WTC11 (cell line): ENCODE data around the gene ZNF608. TPM values are rescaled to one million over a fixed set of nuclear protein-coding genes. Genes with fewer than 3 reads are reported as not detected.

Experiments used
- ATAC-seq: fragments of 200-7000 bp; cut with Tn5 transposase; 2 replicates; pipeline ENCODE4 v1.10.0; 2021; ENCODE audit warnings: mild to moderate bottlenecking, moderate library complexity
- CTCF ChIA-PET: fragments of 300-600 bp; sonication (Branson Sonifier 250); formaldehyde crosslinking; loops from one replicate; lab custom pipeline; 2021; ENCODE audit warnings: antibody characterized with exemption; lab: Charles Lee
- POLR2A ChIA-PET: fragments of 350-600 bp; sonication (Branson Sonifier 250); formaldehyde crosslinking; loops from one replicate; lab custom pipeline; 2021; ENCODE audit warnings: antibody characterized with exemption; lab: Charles Lee
- DNase-seq: peaks from one replicate; pipeline ENCODE4 v3.0.0; 2021; ENCODE audit warnings: low spot score
- H3K27ac Mint-ChIP-seq: 2 replicates; pipeline ENCODE4 v1.8.0; 2021; ENCODE audit warnings: mixed read lengths
- H3K27me3 Mint-ChIP-seq: 2 replicates; pipeline ENCODE4 v1.8.0; 2021; ENCODE audit warnings: low read depth, mild to moderate bottlenecking, moderate library complexity, mixed read lengths
- H3K36me3 Mint-ChIP-seq: 2 replicates; pipeline ENCODE4 v1.8.0; 2021; ENCODE audit warnings: mixed read lengths
- H3K4me1 Mint-ChIP-seq: 2 replicates; pipeline ENCODE4 v1.8.0; 2022; ENCODE audit warnings: mixed read lengths
- H3K4me3 Mint-ChIP-seq: 2 replicates; pipeline ENCODE4 v1.8.0; 2021; ENCODE audit warnings: mild to moderate bottlenecking, moderate library complexity, mixed read lengths
- H3K9me3 Mint-ChIP-seq: 2 replicates; pipeline ENCODE4 v1.8.0; 2021; ENCODE audit warnings: mixed read lengths
- AR ChIP-seq: fragments of 250-450 bp; sonication (Bioruptor Pico); IDR thresholded peaks from 2 replicates; pipeline ENCODE4 v1.9.0; 2021; ENCODE audit warnings: mild to moderate bottlenecking
- ARID4B ChIP-seq: sonication (generic); formaldehyde crosslinking; IDR thresholded peaks from 2 replicates; pipeline ENCODE4 v1.8.0; 2023; ENCODE audit warnings: missing genetic modification reagents, mild to moderate bottlenecking, borderline replicate concordance
- CREB1 ChIP-seq: sonication (generic); formaldehyde crosslinking; IDR thresholded peaks from 2 replicates; pipeline ENCODE4 v1.8.0; 2023; ENCODE audit warnings: mild to moderate bottlenecking, missing genetic modification reagents
- CREM ChIP-seq: sonication (generic); formaldehyde crosslinking; IDR thresholded peaks from 2 replicates; pipeline ENCODE4 v1.8.1; 2022; ENCODE audit warnings: mild to moderate bottlenecking, missing genetic modification reagents, moderate library complexity
- EMX1 ChIP-seq: fragments of 250-450 bp; sonication (Bioruptor Pico); IDR thresholded peaks from 2 replicates; pipeline ENCODE4 v1.8.0; 2021; ENCODE audit warnings: mild to moderate bottlenecking
- FOXJ3 ChIP-seq: sonication (generic); formaldehyde crosslinking; IDR thresholded peaks from 2 replicates; pipeline ENCODE4 v1.9.0; 2021; ENCODE audit warnings: missing genetic modification reagents, mild to moderate bottlenecking, borderline replicate concordance
- FOXP4 ChIP-seq: sonication (generic); formaldehyde crosslinking; IDR thresholded peaks from 2 replicates; pipeline ENCODE4 v1.8.0; 2022; ENCODE audit warnings: mild to moderate bottlenecking, missing genetic modification reagents
- HMGXB4 ChIP-seq: sonication (generic); formaldehyde crosslinking; IDR thresholded peaks from 2 replicates; pipeline ENCODE4 v1.8.1; 2023; ENCODE audit warnings: mild to moderate bottlenecking, moderate library complexity, missing genetic modification reagents
- IRF1 ChIP-seq: sonication (generic); formaldehyde crosslinking; IDR thresholded peaks from 2 replicates; pipeline ENCODE4 v1.8.0; 2023; ENCODE audit warnings: missing genetic modification reagents
- JAZF1 ChIP-seq: fragments of 250-450 bp; sonication (Bioruptor Pico); IDR thresholded peaks from 2 replicates; pipeline ENCODE4 v1.9.0; 2021; ENCODE audit warnings: moderate library complexity, mild to moderate bottlenecking, inconsistent platforms
- KAT7 ChIP-seq: sonication (generic); formaldehyde crosslinking; IDR thresholded peaks from 2 replicates; pipeline ENCODE4 v1.8.1; 2023; ENCODE audit warnings: missing genetic modification reagents, mild to moderate bottlenecking, borderline replicate concordance
- MAX ChIP-seq: sonication (generic); formaldehyde crosslinking; IDR thresholded peaks from 2 replicates; pipeline ENCODE4 v1.8.0; 2022; ENCODE audit warnings: mild to moderate bottlenecking, missing genetic modification reagents
- MLX ChIP-seq: sonication (generic); formaldehyde crosslinking; IDR thresholded peaks from 2 replicates; pipeline ENCODE4 v1.8.1; 2023; ENCODE audit warnings: mild to moderate bottlenecking, missing genetic modification reagents, moderate library complexity
- NFYB ChIP-seq: sonication (generic); formaldehyde crosslinking; conservative IDR thresholded peaks from 2 replicates; pipeline ENCODE4 v1.8.0; 2022; ENCODE audit warnings: low read depth, missing genetic modification reagents
- NR1H2 ChIP-seq: sonication (generic); formaldehyde crosslinking; IDR thresholded peaks from 2 replicates; pipeline ENCODE4 v1.9.0; 2021; ENCODE audit warnings: mild to moderate bottlenecking, moderate library complexity, missing genetic modification reagents
- SMAD4 ChIP-seq: sonication (generic); formaldehyde crosslinking; IDR thresholded peaks from 2 replicates; pipeline ENCODE4 v1.8.0; 2022; ENCODE audit warnings: mild to moderate bottlenecking, missing genetic modification reagents
- SP1 ChIP-seq: sonication (generic); formaldehyde crosslinking; conservative IDR thresholded peaks from 2 replicates; pipeline ENCODE4 v1.8.1; 2022; ENCODE audit warnings: missing genetic modification reagents
- TCF7 ChIP-seq: sonication (generic); formaldehyde crosslinking; IDR thresholded peaks from 2 replicates; pipeline ENCODE4 v1.8.0; 2022; ENCODE audit warnings: mild to moderate bottlenecking, low read depth, missing genetic modification reagents, moderate library complexity
- ZBTB21 ChIP-seq: sonication (generic); formaldehyde crosslinking; IDR thresholded peaks from 2 replicates; pipeline ENCODE4 v1.8.1; 2023; ENCODE audit warnings: mild to moderate bottlenecking, missing genetic modification reagents, borderline replicate concordance
- ZNF121 ChIP-seq: sonication (generic); formaldehyde crosslinking; IDR thresholded peaks from 2 replicates; pipeline ENCODE4 v1.8.0; 2023; ENCODE audit warnings: missing genetic modification reagents
- ZNF281 ChIP-seq: sonication (generic); formaldehyde crosslinking; IDR thresholded peaks from 2 replicates; pipeline ENCODE4 v1.8.0; 2023; ENCODE audit warnings: mild to moderate bottlenecking, missing genetic modification reagents
- total RNA-seq: library from RNA; stranded (reverse); gene quantifications from 3 replicates; pipeline ENCODE4 v1.2.3, GENCODE V29; 2021

The ZNF608 gene
- total RNA-seq, 1 experiment from 2014 or later: 40.6 TPM

- TF ChIP-seq AR (CRISPR knock-in tag) (no peak), HMGXB4 (CRISPR knock-in tag) (no peak), KAT7 (CRISPR knock-in tag) (no peak)
Measured at GRCh38 chr5:124703995-124704394, 42.4 kb downstream of the ZNF608 start (continued).

GRCh38 chr5:124702525-124702924 is 43.9 kb downstream of the ZNF608 start:
- Mint-ChIP-seq H3K9me3 (no peaks in the 10 kb centered on the region), H3K36me3 (no peaks in the 10 kb centered on the region; the same call in 1 of the 2 replicates), H3K4me3 (no peak overlapping the region), H3K4me1 (peaks cover 98% of the 10 kb centered on the region), H3K27ac (peak overlapping the region; percentile 61), H3K27me3 (no peaks in the 10 kb centered on the region)
- DNase-seq (no peak), ATAC-seq (no peak)
- TF ChIP-seq TCF7: no peak
- no peak for TF ChIP-seq SP1
- TF ChIP-seq NR1H2: no peak
- no peak for TF ChIP-seq FOXP4 (CRISPR knock-in tag)
- no peak for TF ChIP-seq JAZF1 (CRISPR knock-in tag)
- TF ChIP-seq ZBTB21: no peak
- no peak for TF ChIP-seq SMAD4 (CRISPR knock-in tag)
- TF ChIP-seq CREM: no peak
- no peak for TF ChIP-seq EMX1 (CRISPR knock-in tag)
- TF ChIP-seq KAT7 (CRISPR knock-in tag): no peak
- no peak for TF ChIP-seq IRF1 (CRISPR knock-in tag)
- TF ChIP-seq MAX (CRISPR knock-in tag): no peak
- TF ChIP-seq CREB1 (CRISPR knock-in tag): no peak
- TF ChIP-seq ZNF121 (CRISPR knock-in tag): no peak
- no peak for TF ChIP-seq FOXJ3
- TF ChIP-seq NFYB (CRISPR knock-in tag): no peak
- TF ChIP-seq ARID4B (CRISPR knock-in tag): no peak
- no peak for TF ChIP-seq ZNF281 (CRISPR knock-in tag)
- no peak for TF ChIP-seq MLX (CRISPR knock-in tag)
- ChIA-PET CTCF (no interaction called here), POLR2A (interaction anchor here (0.6 kb wide), 1 partner anchor 31 kb away, joined by 9 read pairs; no protein-coding TSS in a partner anchor)
